MM.1S (cell line): ENCODE results near the gene SBF1.

Experiments
- EZH2 ChIP-seq: fragments of 300-600 bp; sonication (generic); optimal IDR thresholded peaks from 2 replicates; pipeline ENCODE3; 2017; ENCODE audit warnings: low read depth, mild to moderate bottlenecking, antibody characterized with exemption, low read length, mixed read lengths
- EZH2phosphoT487 ChIP-seq: fragments of 300-600 bp; sonication (generic); IDR thresholded peaks from 2 replicates; pipeline ENCODE4 v1.6.1; 2018; ENCODE audit warnings: antibody characterized with exemption, low read length

DNA sequence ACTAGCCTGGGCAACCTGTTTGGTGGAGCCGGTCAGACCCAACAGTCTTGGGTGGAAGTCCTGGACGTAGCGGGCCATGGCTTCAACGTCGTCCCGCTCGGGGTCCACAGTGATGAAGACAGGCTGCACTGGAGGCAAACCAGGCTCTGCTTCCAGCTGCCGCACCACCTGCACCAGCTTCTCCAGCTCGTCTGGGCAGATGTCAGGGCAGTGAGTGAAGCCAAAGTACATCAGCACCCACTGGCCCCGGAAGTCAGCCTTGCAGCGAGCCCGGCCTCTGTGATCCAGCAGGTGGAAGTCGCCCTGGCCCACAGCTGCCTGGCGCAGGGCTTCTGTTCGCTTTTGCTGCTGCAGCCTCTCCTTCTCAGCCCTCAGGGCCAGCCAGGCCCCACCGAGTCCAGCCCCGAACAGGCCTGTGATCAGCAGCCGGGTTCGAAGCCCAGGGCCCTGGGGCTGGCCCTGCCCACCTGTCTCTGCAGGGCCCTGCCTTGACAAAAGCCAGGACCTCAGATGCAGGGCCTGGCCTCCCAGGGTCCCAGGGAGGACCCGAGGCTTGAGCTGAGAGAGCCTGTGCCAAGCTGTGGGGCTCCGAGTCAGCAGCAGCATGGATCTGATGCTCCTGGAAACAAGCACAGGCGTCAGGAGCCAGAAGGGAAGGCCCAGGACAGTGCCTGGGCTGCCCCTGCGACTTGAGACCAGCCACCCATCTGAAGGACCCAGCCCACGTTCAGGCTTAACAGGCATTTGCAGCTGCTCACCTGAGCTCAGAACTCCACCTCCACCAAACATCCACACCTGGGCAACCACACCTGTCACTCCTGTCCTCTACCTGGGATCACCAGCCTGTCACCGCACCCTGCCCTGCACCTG lies 49.2 kb upstream of the SBF1 start:
- TF ChIP-seq EZH2 (no peak), EZH2phosphoT487 (no peak)
